ENCODE measurements around the gene NCSTN.
"Not testable (repeated sequence)": the region's sequence is repeated elsewhere in the genome, so short reads cannot be mapped to it uniquely, and the experiment has no call there.

NCSTN gene

GRCh38 chr1:160375788-160376524, 32.8 kb downstream of the NCSTN start:
- Histone ChIP-seq H3K9ac (ENCODE audit: low read depth, low read length) (no peak overlapping the region), H3K4me1 (ENCODE audit: control insufficient read depth, insufficient read depth, low read length) (peaks cover 28% of the 10 kb centered on the region), H3K4me3 (ENCODE audit: low read depth, low read length) (peak overlapping the region; percentile 50), H3K27me3 (ENCODE audit: control insufficient read depth, insufficient read depth, low read length) (no peaks in the 10 kb centered on the region), H3K36me3 (ENCODE audit: control insufficient read depth, insufficient read depth, low read length) (no peaks in the 10 kb centered on the region), H3K9me3 (ENCODE audit: control insufficient read depth, insufficient read depth, low read length) (no peaks in the 10 kb centered on the region)

GRCh38 chr1:160376525-160377131, 33.4 kb downstream of the NCSTN start:
- Histone ChIP-seq H3K4me1 (ENCODE audit: control insufficient read depth, insufficient read depth, low read length) (peaks cover 28% of the 10 kb centered on the region), H3K4me3 (ENCODE audit: low read depth, low read length) (peak overlapping the region; percentile 50), H3K36me3 (ENCODE audit: control insufficient read depth, insufficient read depth, low read length) (no peaks in the 10 kb centered on the region), H3K27me3 (ENCODE audit: control insufficient read depth, insufficient read depth, low read length) (no peaks in the 10 kb centered on the region), H3K9ac (ENCODE audit: low read depth, low read length) (no peak overlapping the region), H3K9me3 (ENCODE audit: control insufficient read depth, insufficient read depth, low read length) (no peaks in the 10 kb centered on the region)

GRCh38 chr1:160377585-160378206, 34.5 kb downstream of the NCSTN start:
- Histone ChIP-seq H3K9ac (ENCODE audit: low read depth, low read length) (no peak overlapping the region), H3K4me1 (ENCODE audit: control insufficient read depth, insufficient read depth, low read length) (peaks cover 28% of the 10 kb centered on the region)

GRCh38 chr1:160384812-160385211, 41.6 kb downstream of the NCSTN start:
- H3K4me1 ChIP-seq (ENCODE audit: control insufficient read depth, insufficient read depth, low read length); H3K9ac ChIP-seq (ENCODE audit: low read depth, low read length); H3K4me3 ChIP-seq (ENCODE audit: low read depth, low read length); H3K27me3 ChIP-seq (ENCODE audit: control insufficient read depth, insufficient read depth, low read length); H3K9me3 ChIP-seq (ENCODE audit: control insufficient read depth, insufficient read depth, low read length); H3K36me3 ChIP-seq (ENCODE audit: control insufficient read depth, insufficient read depth, low read length): not testable (repeated sequence)

More at GRCh38 chr1:160377585-160378206, 34.5 kb downstream of the NCSTN start:
- Histone ChIP-seq H3K27me3 (ENCODE audit: control insufficient read depth, insufficient read depth, low read length) (no peaks in the 10 kb centered on the region), H3K4me3 (ENCODE audit: low read depth, low read length) (no peak overlapping the region), H3K9me3 (ENCODE audit: control insufficient read depth, insufficient read depth, low read length) (no peaks in the 10 kb centered on the region), H3K36me3 (ENCODE audit: control insufficient read depth, insufficient read depth, low read length) (no peaks in the 10 kb centered on the region)

GRCh38 chr1:160388406-160388805, 45.2 kb downstream of the NCSTN start:
- H3K36me3 ChIP-seq (ENCODE audit: control insufficient read depth, insufficient read depth, low read length); H3K9me3 ChIP-seq (ENCODE audit: control insufficient read depth, insufficient read depth, low read length); H3K4me3 ChIP-seq (ENCODE audit: low read depth, low read length); H3K9ac ChIP-seq (ENCODE audit: low read depth, low read length); H3K27me3 ChIP-seq (ENCODE audit: control insufficient read depth, insufficient read depth, low read length); H3K4me1 ChIP-seq (ENCODE audit: control insufficient read depth, insufficient read depth, low read length): not testable (repeated sequence)

- no peaks in the 10 kb centered on the region for H3K27me3 ChIP-seq (ENCODE audit: control insufficient read depth, insufficient read depth, low read length)
- no peak overlapping the region for H3K4me3 ChIP-seq (ENCODE audit: low read depth, low read length)
- peaks cover 8% of the 10 kb centered on the region for H3K4me1 ChIP-seq (ENCODE audit: control insufficient read depth, insufficient read depth, low read length)
- H3K36me3 ChIP-seq (ENCODE audit: control insufficient read depth, insufficient read depth, low read length), result no peaks in the 10 kb centered on the region
- H3K9ac ChIP-seq (ENCODE audit: low read depth, low read length), result no peak overlapping the region
- no peaks in the 10 kb centered on the region for H3K9me3 ChIP-seq (ENCODE audit: control insufficient read depth, insufficient read depth, low read length)
Measured at GRCh38 chr1:160394673-160395072, 51.5 kb downstream of the NCSTN start.

- Histone ChIP-seq H3K4me3 (ENCODE audit: low read depth, low read length) (no peak overlapping the region), H3K4me1 (ENCODE audit: control insufficient read depth, insufficient read depth, low read length) (peaks cover 17% of the 10 kb centered on the region), H3K9ac (ENCODE audit: low read depth, low read length) (no peak overlapping the region), H3K36me3 (ENCODE audit: control insufficient read depth, insufficient read depth, low read length) (no peaks in the 10 kb centered on the region), H3K9me3 (ENCODE audit: control insufficient read depth, insufficient read depth, low read length) (no peaks in the 10 kb centered on the region), H3K27me3 (ENCODE audit: control insufficient read depth, insufficient read depth, low read length) (no peaks in the 10 kb centered on the region)
Measured at GRCh38 chr1:160397651-160398050, 54.5 kb downstream of the NCSTN start.

DNA sequence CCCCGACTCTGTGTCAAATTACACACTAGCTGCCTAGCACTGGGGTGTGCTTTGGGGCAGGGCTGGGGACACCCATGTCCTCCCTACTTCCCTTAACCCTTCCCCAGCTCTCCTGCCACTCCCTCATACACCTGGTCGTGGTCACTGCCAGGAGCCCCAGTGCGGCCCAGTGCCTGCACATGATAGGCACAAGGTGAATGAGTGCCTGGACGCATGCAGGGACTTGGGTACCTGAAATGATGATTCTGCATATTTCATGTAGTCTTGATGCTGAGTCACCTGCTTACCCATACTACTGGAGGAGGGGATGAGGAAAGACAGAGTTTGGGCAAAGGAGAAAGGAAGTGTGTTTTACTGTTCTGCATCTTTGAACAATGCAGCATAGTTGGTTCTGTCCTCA, 55.6 kb downstream of the NCSTN start:
- Histone ChIP-seq H3K9me3 (ENCODE audit: control insufficient read depth, insufficient read depth, low read length) (no peaks in the 10 kb centered on the region), H3K9ac (ENCODE audit: low read depth, low read length) (no peak overlapping the region), H3K36me3 (ENCODE audit: control insufficient read depth, insufficient read depth, low read length) (no peaks in the 10 kb centered on the region), H3K4me3 (ENCODE audit: low read depth, low read length) (no peak overlapping the region), H3K4me1 (ENCODE audit: control insufficient read depth, insufficient read depth, low read length) (peaks cover 21% of the 10 kb centered on the region), H3K27me3 (ENCODE audit: control insufficient read depth, insufficient read depth, low read length) (no peaks in the 10 kb centered on the region)

- Histone ChIP-seq H3K36me3 (ENCODE audit: control insufficient read depth, insufficient read depth, low read length) (no peaks in the 10 kb centered on the region), H3K4me1 (ENCODE audit: control insufficient read depth, insufficient read depth, low read length) (peaks cover 25% of the 10 kb centered on the region), H3K4me3 (ENCODE audit: low read depth, low read length) (peak overlapping the region; percentile 70), H3K9me3 (ENCODE audit: control insufficient read depth, insufficient read depth, low read length) (no peaks in the 10 kb centered on the region), H3K27me3 (ENCODE audit: control insufficient read depth, insufficient read depth, low read length) (no peaks in the 10 kb centered on the region), H3K9ac (ENCODE audit: low read depth, low read length) (peak overlapping the region; percentile 61)
Measured at GRCh38 chr1:160399544-160400222, 56.5 kb downstream of the NCSTN start.

DNA sequence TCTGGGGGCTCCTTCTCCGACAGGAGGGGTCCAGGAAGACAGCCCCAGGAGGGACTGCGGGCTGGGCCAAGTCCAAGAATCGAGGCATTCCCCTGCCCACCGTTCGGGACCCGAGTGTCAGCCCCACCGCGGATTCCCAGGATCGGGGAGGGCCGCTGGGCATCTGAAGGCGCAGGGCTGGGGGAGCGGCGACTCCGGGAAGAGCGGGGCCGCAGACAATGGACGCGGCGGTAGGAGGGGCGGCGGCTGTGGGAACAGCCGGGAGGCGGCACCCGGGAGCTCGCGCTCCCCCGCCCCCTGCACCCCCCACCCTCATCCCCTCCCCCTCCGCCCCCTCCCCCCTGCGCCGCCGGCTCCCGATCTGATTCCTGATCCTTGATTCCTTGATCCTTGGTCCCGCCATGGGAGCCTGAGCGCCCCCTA, 57.1 kb downstream of the NCSTN start, which contains the start of gene VANGL2:
Gene VANGL2, plus strand, starts transcription at position 342 of the 423 bp plus-strand sequence. CDS start 15,274 bp downstream, outside the sequence.
- H3K27me3 ChIP-seq (ENCODE audit: control insufficient read depth, insufficient read depth, low read length), result no peaks in the 10 kb centered on the region
- H3K36me3 ChIP-seq (ENCODE audit: control insufficient read depth, insufficient read depth, low read length), result no peaks in the 10 kb centered on the region
- H3K9me3 ChIP-seq (ENCODE audit: control insufficient read depth, insufficient read depth, low read length), result no peaks in the 10 kb centered on the region
- H3K4me1 ChIP-seq (ENCODE audit: control insufficient read depth, insufficient read depth, low read length), result peaks cover 26% of the 10 kb centered on the region
- H3K4me3 ChIP-seq (ENCODE audit: low read depth, low read length), result peak within 1 kb of the TSS; percentile 87
- H3K9ac ChIP-seq (ENCODE audit: low read depth, low read length), result peak within 1 kb of the TSS; percentile 92

- Histone ChIP-seq H3K9me3 (ENCODE audit: control insufficient read depth, insufficient read depth, low read length) (no peaks in the 10 kb centered on the region), H3K9ac (ENCODE audit: low read depth, low read length) (peak overlapping the region; percentile 92), H3K4me3 (ENCODE audit: low read depth, low read length) (peak overlapping the region; percentile 87), H3K27me3 (ENCODE audit: control insufficient read depth, insufficient read depth, low read length) (no peaks in the 10 kb centered on the region), H3K36me3 (ENCODE audit: control insufficient read depth, insufficient read depth, low read length) (no peaks in the 10 kb centered on the region), H3K4me1 (ENCODE audit: control insufficient read depth, insufficient read depth, low read length) (peaks cover 26% of the 10 kb centered on the region)
Measured at GRCh38 chr1:160400646-160401486, 57.7 kb downstream of the NCSTN start.
